ENCODE results near the gene CNDP1. TPM values are rescaled to one million over a fixed set of nuclear protein-coding genes. Genes with fewer than 3 reads are reported as not detected.

CNDP1 gene
- total and polyA plus RNA-seq, 2 donors (not counting 1 experiment from before 2014, with no cell fraction given), result 0.19 to 0.57 TPM

DNA sequence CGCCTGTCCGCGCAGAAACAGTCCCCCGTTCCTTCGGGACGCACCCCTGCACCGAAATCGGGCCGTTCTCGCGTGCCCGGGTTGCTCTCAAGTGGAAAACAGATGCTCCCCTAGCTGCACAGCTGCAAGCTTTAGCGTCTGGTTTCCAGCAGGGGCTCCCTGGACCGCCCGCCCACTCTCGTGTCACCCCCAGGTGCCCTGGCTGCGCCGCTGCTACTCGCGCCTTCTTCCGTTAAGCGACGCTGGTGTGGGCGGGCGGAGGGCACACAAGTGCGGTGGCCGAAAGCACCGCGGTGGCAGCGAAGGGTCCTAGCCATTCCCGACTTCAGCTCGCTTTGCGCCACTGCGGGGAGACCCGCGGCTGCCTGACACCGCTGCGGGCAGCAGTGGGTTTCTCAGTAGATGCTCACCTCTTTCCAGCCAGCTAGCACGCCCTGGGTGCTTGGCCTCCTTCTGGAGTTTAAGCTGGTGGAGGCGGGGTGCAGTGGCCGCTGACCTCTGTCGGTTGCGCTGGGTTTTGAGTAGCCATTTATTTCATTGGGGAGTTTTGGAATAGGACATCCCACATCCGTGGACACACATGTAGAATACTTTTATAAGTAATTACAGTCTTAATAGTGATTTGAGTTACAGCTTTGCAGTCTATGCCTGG lies 64.2 kb downstream of the CNDP1 start:
- Histone ChIP-seq H3K9me3 (ENCODE audit: control extremely low read depth in 1 of 3, control insufficient read depth in 2 of 3, insufficient read depth in 1 of 3, low read length in 2 of 3) (no peaks in the 10 kb centered on the region), H2AFZ (ENCODE audit: insufficient read depth, low read depth, low read length, poor library complexity, severe bottlenecking) (peak overlapping the region; percentile 98), H3K27me3 (replicated peaks in 1 of 4; ENCODE audit: control extremely low read depth in 1 of 4, control insufficient read depth in 3 of 4, insufficient read depth in 4 of 4, low read length in 3 of 4) (no peaks in the 10 kb centered on the region), H3K4me3 (ENCODE audit: control extremely low read depth in 1 of 5, extremely low read depth in 1 of 5, insufficient read depth in 1 of 5, low read depth in 2 of 5, low read length in 4 of 5) (peak overlapping the region; percentile 61 to 90 (median 69)), H3K36me3 (replicated peaks in 1 of 2; ENCODE audit: control extremely low read depth in 1 of 2, control insufficient read depth in 1 of 2, extremely low read depth in 1 of 2, insufficient read depth in 2 of 2, low read length in 1 of 2) (peaks cover 1 to 6% of the 10 kb centered on the region in 2 experiments), H3K27ac (ENCODE audit: low read length in 2 of 2) (peak overlapping the region; percentile 66 to 96), H3K4me2 (replicated peaks; ENCODE audit: low read depth, low read length, poor library complexity, severe bottlenecking) (peak overlapping the region; percentile 91), H3K9ac (ENCODE audit: low read length) (peak overlapping the region; percentile 95), H4K20me1 (ENCODE audit: control insufficient read depth, insufficient read depth, low read length, poor library complexity, severe bottlenecking) (peaks cover 34% of the 10 kb centered on the region), H3K4me1 (ENCODE audit: control insufficient read depth in 2 of 2, insufficient read depth in 2 of 2, low read length in 2 of 2) (peaks cover 21 to 22% of the 10 kb centered on the region in 2 donors), H3K79me2 (ENCODE audit: control insufficient read depth, insufficient read depth, low read length) (peaks cover 66% of the 10 kb centered on the region)
- Mint-ChIP-seq H3K4me1 (peaks cover 49% of the 10 kb centered on the region), H3K27ac (peak overlapping the region; percentile 98), H3K9me3 (ENCODE audit: insufficient read depth) (no peaks in the 10 kb centered on the region), H3K4me3 (peak overlapping the region; percentile 97), H3K27me3 (no peaks in the 10 kb centered on the region)
- no peak for TF ChIP-seq EZH2 (IDR thresholded peaks at IDR 0.05; ENCODE audit: borderline replicate concordance, insufficient read depth, low read depth, low read length, poor library complexity, severe bottlenecking)
- TF ChIP-seq, protein P1, sequence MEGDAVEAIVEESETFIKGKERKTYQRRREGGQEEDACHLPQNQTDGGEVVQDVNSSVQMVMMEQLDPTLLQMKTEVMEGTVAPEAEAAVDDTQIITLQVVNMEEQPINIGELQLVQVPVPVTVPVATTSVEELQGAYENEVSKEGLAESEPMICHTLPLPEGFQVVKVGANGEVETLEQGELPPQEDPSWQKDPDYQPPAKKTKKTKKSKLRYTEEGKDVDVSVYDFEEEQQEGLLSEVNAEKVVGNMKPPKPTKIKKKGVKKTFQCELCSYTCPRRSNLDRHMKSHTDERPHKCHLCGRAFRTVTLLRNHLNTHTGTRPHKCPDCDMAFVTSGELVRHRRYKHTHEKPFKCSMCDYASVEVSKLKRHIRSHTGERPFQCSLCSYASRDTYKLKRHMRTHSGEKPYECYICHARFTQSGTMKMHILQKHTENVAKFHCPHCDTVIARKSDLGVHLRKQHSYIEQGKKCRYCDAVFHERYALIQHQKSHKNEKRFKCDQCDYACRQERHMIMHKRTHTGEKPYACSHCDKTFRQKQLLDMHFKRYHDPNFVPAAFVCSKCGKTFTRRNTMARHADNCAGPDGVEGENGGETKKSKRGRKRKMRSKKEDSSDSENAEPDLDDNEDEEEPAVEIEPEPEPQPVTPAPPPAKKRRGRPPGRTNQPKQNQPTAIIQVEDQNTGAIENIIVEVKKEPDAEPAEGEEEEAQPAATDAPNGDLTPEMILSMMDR (IDR thresholded peaks at IDR 0.05), result peak; percentile 38
- ChIA-PET CTCF (interaction anchor here (0.6 to 0.9 kb wide), 2 partner anchors 11 to 22 kb away, joined by 3 read pairs; no protein-coding TSS in a partner anchor), POLR2A (interaction anchor here (0.8 to 1.8 kb wide), 3 partner anchors 102 to 473 kb away, joined by 3 to 6 read pairs (median 3); partner anchors contain the start of gene CNDP2)
- ATAC-seq (ENCODE audit: low read depth) (peak; percentile 66), DNase-seq (peak; percentile 85)
- under 1% methylated on average over 43 of the region's 44 CpGs for WGBS (ENCODE audit: insufficient coverage)
- intact Hi-C loops (cut with micrococcal nuclease), result loop anchor here (1.0 to 5.0 kb wide), 5 partner anchors 241 to 1894 kb away; partner anchors contain the start of genes TIMM21 and TSHZ1

DNA sequence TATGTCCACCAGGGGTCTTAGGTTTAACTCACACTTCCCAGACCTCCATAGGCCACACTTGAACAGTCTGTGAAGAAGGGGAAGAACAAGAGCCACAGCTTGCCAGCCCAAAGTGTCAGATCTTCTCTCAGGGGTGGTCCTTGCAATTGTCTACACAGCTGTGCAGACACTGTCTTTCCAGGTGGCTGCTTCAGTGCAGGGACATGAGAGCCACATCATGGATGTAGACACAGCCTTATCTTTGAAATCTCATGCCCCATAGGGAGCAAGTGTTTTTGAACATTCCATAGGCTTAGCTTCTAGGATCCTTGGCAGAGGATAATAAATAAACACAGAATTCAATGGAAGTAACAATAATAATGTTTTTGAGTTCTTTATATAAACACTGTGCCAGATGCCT lies 70.1 kb downstream of the CNDP1 start:
- ChIA-PET POLR2A (no interaction called here), CTCF (no interaction called here)

More for the DNA sequence above, 70.1 kb downstream of the CNDP1 start:
- intact Hi-C loops (cut with micrococcal nuclease), result no loop called here
- H3K4me1 ChIP-seq (ENCODE audit: control insufficient read depth in 2 of 2, insufficient read depth in 2 of 2, low read length in 2 of 2), result peaks cover 0 to 1% of the 10 kb centered on the region in 2 donors
- H2AFZ ChIP-seq (ENCODE audit: insufficient read depth, low read depth, low read length, poor library complexity, severe bottlenecking), result no peak overlapping the region
- Mint-ChIP-seq H3K4me3 (no peak overlapping the region), H3K27me3 (no peaks in the 10 kb centered on the region), H3K4me1 (peaks cover 17% of the 10 kb centered on the region), H3K27ac (no peak overlapping the region), H3K9me3 (ENCODE audit: insufficient read depth) (no peaks in the 10 kb centered on the region)
- no peaks in the 10 kb centered on the region for H3K27me3 ChIP-seq (replicated peaks in 1 of 4; ENCODE audit: control extremely low read depth in 1 of 4, control insufficient read depth in 3 of 4, insufficient read depth in 4 of 4, low read length in 3 of 4)
- H3K4me2 ChIP-seq (replicated peaks; ENCODE audit: low read depth, low read length, poor library complexity, severe bottlenecking), result no peak overlapping the region
- H3K79me2 ChIP-seq (ENCODE audit: control insufficient read depth, insufficient read depth, low read length), result peaks cover 81% of the 10 kb centered on the region
- H4K20me1 ChIP-seq (ENCODE audit: control insufficient read depth, insufficient read depth, low read length, poor library complexity, severe bottlenecking), result peaks cover 48% of the 10 kb centered on the region
- no peak overlapping the region for H3K4me3 ChIP-seq (ENCODE audit: control extremely low read depth in 1 of 5, extremely low read depth in 1 of 5, insufficient read depth in 1 of 5, low read depth in 2 of 5, low read length in 4 of 5)
- ATAC-seq (ENCODE audit: low read depth) (no peak), DNase-seq (no peak)
- TF ChIP-seq EZH2 (IDR thresholded peaks at IDR 0.05; ENCODE audit: borderline replicate concordance, insufficient read depth, low read depth, low read length, poor library complexity, severe bottlenecking), result no peak
- TF ChIP-seq, protein P1 (IDR thresholded peaks at IDR 0.05), result no peak
- H3K9me3 ChIP-seq (ENCODE audit: control extremely low read depth in 1 of 3, control insufficient read depth in 2 of 3, insufficient read depth in 1 of 3, low read length in 2 of 3), result no peaks in the 10 kb centered on the region
- H3K36me3 ChIP-seq (replicated peaks in 1 of 2; ENCODE audit: control extremely low read depth in 1 of 2, control insufficient read depth in 1 of 2, extremely low read depth in 1 of 2, insufficient read depth in 2 of 2, low read length in 1 of 2), result peaks cover 0 to 1% of the 10 kb centered on the region in 2 experiments
- no peak overlapping the region for H3K27ac ChIP-seq (ENCODE audit: low read length in 2 of 2)
- H3K9ac ChIP-seq (ENCODE audit: low read length), result no peak overlapping the region

Data from B cell (primary cell).